OCI-LY7 (cell line): ENCODE results near the gene EPHA5. TPM values are rescaled to one million over a fixed set of nuclear protein-coding genes. Genes with fewer than 3 reads are reported as not detected.

Source experiments
- BruUV-seq: library from RNA; stranded (reverse); fragments of 400-500 nt; replicated peaks from 2 replicates; lab custom pipeline; 2021; lab: Mats Ljungman, UMichigan
- CTCF ChIA-PET: fragments of 300-600 bp; sonication (Branson Sonifier 250); formaldehyde crosslinking; loops from one replicate; lab custom pipeline; 2022; ENCODE audit warnings: antibody characterized with exemption; ENCODE audit not compliant: unreplicated experiment; lab: Charles Lee
- POLR2A ChIA-PET: fragments of 300-600 bp; sonication (Branson Sonifier 250); formaldehyde crosslinking; loops from one replicate; lab custom pipeline; 2022; ENCODE audit warnings: antibody characterized with exemption; lab: Charles Lee
- DNase-seq: peaks from one replicate; pipeline ENCODE4 v3.0.0-alpha.2; 2015; ENCODE audit warnings: low spot score
- H2AFZ ChIP-seq: fragments of 200-600 bp; sonication (generic), shearing (Covaris generic); 2 replicates; pipeline ENCODE4 v1.6.1; 2014; ENCODE audit warnings: mild to moderate bottlenecking, antibody characterized with exemption, low read length, moderate library complexity
- H3K27ac ChIP-seq: fragments of 200-600 bp; sonication (generic); 2 replicates; pipeline ENCODE4 v1.5.1; 2014; ENCODE audit warnings: mixed run types, low read depth, mild to moderate bottlenecking, moderate library complexity, low read length, inconsistent platforms; ENCODE audit not compliant: poor library complexity, severe bottlenecking
- H3K36me3 ChIP-seq: fragments of 200-600 bp; sonication (generic); 2 replicates; pipeline ENCODE4 v1.6.1; 2014; ENCODE audit warnings: mild to moderate bottlenecking, antibody characterized with exemption, low read length, moderate library complexity, mixed read lengths; ENCODE audit not compliant: insufficient read depth
- H3K4me1 ChIP-seq: fragments of 200-600 bp; sonication (generic); 2 replicates; pipeline ENCODE4 v1.5.1; 2014; ENCODE audit warnings: mild to moderate bottlenecking, low read length; ENCODE audit not compliant: insufficient read depth, poor library complexity, severe bottlenecking
- H3K4me2 ChIP-seq: fragments of 200-600 bp; sonication (generic); 2 replicates; pipeline ENCODE4 v1.6.1; 2014; ENCODE audit warnings: mild to moderate bottlenecking, low read length
- H3K4me3 ChIP-seq: fragments of 200-600 bp; sonication (generic); 2 replicates; pipeline ENCODE4 v1.5.1; 2014; ENCODE audit warnings: mild to moderate bottlenecking, low read depth, low read length; ENCODE audit not compliant: poor library complexity, severe bottlenecking
- H3K79me2 ChIP-seq: fragments of 200-600 bp; sonication (generic); 2 replicates; pipeline ENCODE4 v1.6.1; 2016; ENCODE audit warnings: low read depth, mild to moderate bottlenecking, low read length, moderate library complexity, mixed read lengths; ENCODE audit not compliant: insufficient read depth
- H3K9me2 ChIP-seq: fragments of 200-600 bp; sonication (generic); 2 replicates; pipeline ENCODE4 v1.6.1; 2016; ENCODE audit warnings: mild to moderate bottlenecking, low read length, mixed read lengths; ENCODE audit not compliant: insufficient read depth
- H3K9me3 ChIP-seq: fragments of 200-600 bp; sonication (generic); 2 replicates; pipeline ENCODE4 v1.6.1; 2014; ENCODE audit warnings: mild to moderate bottlenecking, mixed run types, low read length, mixed read lengths
- H4K20me1 ChIP-seq: fragments of 200-600 bp; sonication (generic); 2 replicates; pipeline ENCODE4 v1.6.1; 2014; ENCODE audit warnings: mild to moderate bottlenecking, antibody characterized with exemption, low read length, moderate library complexity, mixed read lengths; ENCODE audit not compliant: insufficient read depth
- CTCF ChIP-seq: fragments of 200-600 bp; sonication (generic); conservative IDR thresholded peaks from 2 replicates; pipeline ENCODE4 v1.5.1; 2014; ENCODE audit warnings: mild to moderate bottlenecking, antibody characterized with exemption, low read length, moderate library complexity, mixed read lengths
- EZH2phosphoT487 ChIP-seq: fragments of 200-600 bp; sonication (generic); IDR thresholded peaks from 2 replicates; pipeline ENCODE4 v1.6.1; 2018; ENCODE audit warnings: low read depth, borderline replicate concordance, mild to moderate bottlenecking, mixed run types, antibody characterized with exemption, low read length, moderate library complexity, mixed read lengths
- intact Hi-C: fragments of 100-400 bp; cut with micrococcal nuclease; formaldehyde crosslinking; loops from one replicate; pipeline ENCODE4 v1.10.0; 2022; ENCODE audit not compliant: unreplicated experiment
- total RNA-seq, 2 experiments: library from RNA; depleted of rRNA in 1 of 2; stranded (reverse); fragments of >200 nt in 1 of 2; shearing (Covaris generic) in 1 of 2; gene quantifications; 2 replicates each; pipeline ENCODE4 v1.2.3, GENCODE V29; 2014 to 2022

The EPHA5 gene
- total RNA-seq, 2 experiments from 2014 or later, result not detected

GRCh38 chr4:65391382-65391781 lies 278.9 kb downstream of the EPHA5 start:
- no peak overlapping the region for H3K27ac ChIP-seq
- no peak overlapping the region for H3K4me3 ChIP-seq
- no peaks in the 10 kb centered on the region for H4K20me1 ChIP-seq
- no peaks in the 10 kb centered on the region for H3K79me2 ChIP-seq
- no peak for DNase-seq
- BruUV-seq, result no TSS peak
- ChIA-PET POLR2A (no interaction called here), CTCF (no interaction called here)
- no peaks in the 10 kb centered on the region for H3K36me3 ChIP-seq
- no peak overlapping the region for H2AFZ ChIP-seq
- 0 out of 2 replicates have a peak, but pooled peaks cover 6% of the 10 kb centered on the region for H3K9me3 ChIP-seq
- H3K4me1 ChIP-seq, result no peaks in the 10 kb centered on the region
- TF ChIP-seq EZH2phosphoT487, result no peak
- no peak for TF ChIP-seq CTCF
- no peak overlapping the region for H3K4me2 ChIP-seq
- intact Hi-C loops, result no loop called here
- H3K9me2 ChIP-seq, result no peaks in the 10 kb centered on the region

- Histone ChIP-seq H3K4me1 (no peaks in the 10 kb centered on the region), H3K36me3 (no peaks in the 10 kb centered on the region), H3K79me2 (no peaks in the 10 kb centered on the region), H4K20me1 (no peaks in the 10 kb centered on the region), H2AFZ (no peak overlapping the region), H3K27ac (no peak overlapping the region), H3K9me2 (no peaks in the 10 kb centered on the region), H3K9me3 (no peaks in the 10 kb centered on the region), H3K4me2 (no peak overlapping the region), H3K4me3 (no peak overlapping the region)
- DNase-seq, result no peak
- ChIA-PET POLR2A (no interaction called here), CTCF (no interaction called here)
- intact Hi-C loops, result no loop called here
- BruUV-seq, result no TSS peak
- no peak for TF ChIP-seq EZH2phosphoT487
Observed at GRCh38 chr4:65386927-65387326, 283.4 kb downstream of the EPHA5 start.

GRCh38 chr4:65383589-65384305 lies 286.5 kb downstream of the EPHA5 start:
- Histone ChIP-seq H2AFZ (no peak overlapping the region), H3K79me2 (no peaks in the 10 kb centered on the region), H3K9me3 (no peaks in the 10 kb centered on the region), H3K4me1 (no peaks in the 10 kb centered on the region), H3K27ac (no peak overlapping the region), H3K9me2 (no peaks in the 10 kb centered on the region), H3K4me3 (no peak overlapping the region), H4K20me1 (no peaks in the 10 kb centered on the region), H3K36me3 (no peaks in the 10 kb centered on the region), H3K4me2 (no peak overlapping the region)
- ChIA-PET CTCF (no interaction called here), POLR2A (no interaction called here)
- BruUV-seq, result no TSS peak
- intact Hi-C loops, result no loop called here
- DNase-seq, result no peak
- TF ChIP-seq EZH2phosphoT487, result no peak
- TF ChIP-seq CTCF, result no peak
